ENCODE results near the gene MGAT5. TPM values are rescaled to one million over a fixed set of nuclear protein-coding genes. Genes with fewer than 3 reads are reported as not detected.

MGAT5 gene
- total RNA-seq, 2 experiments from 2014 or later, result 45.3 to 52.3 TPM

GRCh38 chr2:134369220-134369902 is 115.5 kb downstream of the MGAT5 start:
- CTCF ChIA-PET, result no interaction called here
- POLR2A ChIA-PET, result no interaction called here

- ChIA-PET CTCF (no interaction called here), POLR2A (no interaction called here)
These were observed 117.0 kb downstream of the MGAT5 start for GRCh38 chr2:134370655-134371445.

- ChIA-PET POLR2A (no interaction called here), CTCF (no interaction called here)
These were observed 118.3 kb downstream of the MGAT5 start for GRCh38 chr2:134372141-134372540.

- ChIA-PET POLR2A (no interaction called here), CTCF (no interaction called here)
These were observed 118.8 kb downstream of the MGAT5 start for GRCh38 chr2:134372611-134373131.

GRCh38 chr2:134375935-134376334 is 122.1 kb downstream of the MGAT5 start:
- CTCF ChIA-PET, result interaction anchor here (1.3 kb wide), 1 partner anchor 17 kb away, joined by 3 read pairs; no protein-coding TSS in a partner anchor
- POLR2A ChIA-PET, result no interaction called here

GRCh38 chr2:134377730-134378129 is 123.9 kb downstream of the MGAT5 start:
- ChIA-PET POLR2A (no interaction called here), CTCF (no interaction called here)

- POLR2A ChIA-PET, result interaction anchor here (0.7 kb wide), 1 partner anchor 27 kb away, joined by 3 read pairs; no protein-coding TSS in a partner anchor
- CTCF ChIA-PET, result no interaction called here
These were observed 125.4 kb downstream of the MGAT5 start for GRCh38 chr2:134379293-134379692.

GRCh38 chr2:134379722-134380121 is 125.8 kb downstream of the MGAT5 start:
- ChIA-PET POLR2A (no interaction called here), CTCF (no interaction called here)

- POLR2A ChIA-PET, result no interaction called here
- CTCF ChIA-PET, result interaction anchor here (0.7 kb wide), 1 partner anchor 1708 kb away, joined by 3 read pairs; no protein-coding TSS in a partner anchor
These were observed 127.3 kb downstream of the MGAT5 start for GRCh38 chr2:134381141-134381540.

- ChIA-PET CTCF (no interaction called here), POLR2A (no interaction called here)
These were observed 130.3 kb downstream of the MGAT5 start for GRCh38 chr2:134384131-134384530.

GRCh38 chr2:134385195-134385594 is 131.3 kb downstream of the MGAT5 start:
- CTCF ChIA-PET, result no interaction called here

GRCh38 chr2:134386310-134386709 is 132.4 kb downstream of the MGAT5 start:
- POLR2A ChIA-PET, result no interaction called here
- CTCF ChIA-PET, result no interaction called here

More at GRCh38 chr2:134385195-134385594, 131.3 kb downstream of the MGAT5 start:
- POLR2A ChIA-PET, result no interaction called here

- ChIA-PET POLR2A (no interaction called here), CTCF (interaction anchor here (1.4 kb wide), 1 partner anchor 271 kb away, joined by 3 read pairs; no protein-coding TSS in a partner anchor)
These were observed 135.5 kb downstream of the MGAT5 start for GRCh38 chr2:134389381-134389780.

GRCh38 chr2:134391751-134392160 is 137.9 kb downstream of the MGAT5 start:
- CTCF ChIA-PET, result interaction anchor here (1.3 kb wide), 2 partner anchors 20 to 146 kb away, joined by 3 to 5 read pairs; no protein-coding TSS in a partner anchor
- POLR2A ChIA-PET, result no interaction called here

GRCh38 chr2:134392442-134393074 is 138.7 kb downstream of the MGAT5 start:
- CTCF ChIA-PET, result interaction anchor here (1.3 kb wide), 2 partner anchors 19 to 147 kb away, joined by 3 to 5 read pairs; no protein-coding TSS in a partner anchor
- POLR2A ChIA-PET, result no interaction called here

GRCh38 chr2:134393075-134393461 is 139.2 kb downstream of the MGAT5 start:
- ChIA-PET CTCF (interaction anchor here (1.3 kb wide), 2 partner anchors 19 to 147 kb away, joined by 3 to 5 read pairs; no protein-coding TSS in a partner anchor), POLR2A (no interaction called here)

- ChIA-PET CTCF (no interaction called here), POLR2A (interaction anchor here (0.5 kb wide), 1 partner anchor 436 kb away, joined by 15 read pairs; no protein-coding TSS in a partner anchor)
These were observed 141.9 kb downstream of the MGAT5 start for GRCh38 chr2:134395779-134396178.

GRCh38 chr2:134396493-134396892 is 142.6 kb downstream of the MGAT5 start:
- ChIA-PET POLR2A (no interaction called here), CTCF (no interaction called here)

GRCh38 chr2:134397146-134397896 is 143.4 kb downstream of the MGAT5 start:
- POLR2A ChIA-PET, result no interaction called here

GRCh38 chr2:134398300-134398699 is 144.4 kb downstream of the MGAT5 start:
- ChIA-PET CTCF (no interaction called here), POLR2A (no interaction called here)

More at GRCh38 chr2:134397146-134397896, 143.4 kb downstream of the MGAT5 start:
- CTCF ChIA-PET, result no interaction called here

Data from activated CD8-positive, alpha-beta memory T cell treated with anti-CD3 and anti-CD28 coated beads for 36 hours (primary cell).